IMR-90 (cell line): Measurements from ENCODE around the gene PIAS2. TPM values are rescaled to one million over a fixed set of nuclear protein-coding genes. Genes with fewer than 3 reads are reported as not detected.

Source experiments
- ATAC-seq: fragments of 200-7000 bp; cut with Tn5 transposase; 2 replicates; pipeline ENCODE4 v1.9.1; 2020; ENCODE audit warnings: low read depth, mild to moderate bottlenecking, moderate library complexity
- BruUV-seq: library from RNA; stranded (reverse); fragments of 400-500 nt; replicated peaks from 2 replicates; lab custom pipeline; 2021; lab: Mats Ljungman, UMichigan
- CTCF ChIA-PET: fragments of 300-600 bp; formaldehyde crosslinking; extraction: SDS; loops from one replicate; lab custom pipeline; 2021; ENCODE audit warnings: antibody characterized with exemption; lab: Yijun Ruan, JAX
- POLR2A ChIA-PET: fragments of 300-600 bp; sonication (Branson Sonifier 250); formaldehyde crosslinking; loops from one replicate; lab custom pipeline; 2022; ENCODE audit warnings: antibody characterized with exemption; ENCODE audit not compliant: unreplicated experiment; lab: Charles Lee
- DNase-seq: peaks from one replicate; pipeline ENCODE4 v3.0.0; 2013
- H2AFZ ChIP-seq: replicated peaks from 2 replicates; pipeline ENCODE3; 2013; ENCODE audit warnings: low read length, mild to moderate bottlenecking; ENCODE audit not compliant: poor library complexity
- H2AK5ac ChIP-seq: 2 replicates; pipeline ENCODE4 v1.6.1; 2013; ENCODE audit warnings: low read depth, low read length, inconsistent platforms
- H2AK9ac ChIP-seq: replicated peaks from 2 replicates; pipeline ENCODE3; 2013; ENCODE audit warnings: mild to moderate bottlenecking, low read depth, low read length, moderate library complexity; ENCODE audit not compliant: poor library complexity
- H2BK120ac ChIP-seq: 2 replicates; pipeline ENCODE4 v1.6.1; 2013; ENCODE audit warnings: low read depth, low read length, inconsistent platforms
- H2BK15ac ChIP-seq: 3 replicates; pipeline ENCODE4 v1.6.1; 2013; ENCODE audit warnings: low read depth, low read length, inconsistent platforms
- H2BK20ac ChIP-seq: 2 replicates; pipeline ENCODE4 v1.6.1; 2013; ENCODE audit warnings: low read depth, mild to moderate bottlenecking, inconsistent platforms, low read length, moderate library complexity
- H2BK5ac ChIP-seq: 2 replicates; pipeline ENCODE4 v1.6.1; 2013; ENCODE audit warnings: mild to moderate bottlenecking, low read depth, low read length, inconsistent platforms; ENCODE audit not compliant: poor library complexity, severe bottlenecking
- H3K14ac ChIP-seq: replicated peaks from 2 replicates; pipeline ENCODE4 v1.6.1; 2013; ENCODE audit warnings: low read depth, low read length, inconsistent platforms
- H3K18ac ChIP-seq: 2 replicates; pipeline ENCODE4 v1.6.1; 2013; ENCODE audit warnings: low read depth, low read length, control low read depth
- H3K23ac ChIP-seq: 2 replicates; pipeline ENCODE4 v1.6.1; 2013; ENCODE audit warnings: low read depth, low read length, inconsistent platforms
- H3K27ac ChIP-seq: 2 replicates; pipeline ENCODE4 v1.5.1; 2013; ENCODE audit warnings: mild to moderate bottlenecking, control low read depth, low read length; ENCODE audit not compliant: insufficient read depth
- H3K27me3 ChIP-seq: 2 replicates; pipeline ENCODE4 v1.6.1; 2013; ENCODE audit warnings: low read length; ENCODE audit not compliant: control insufficient read depth, insufficient read depth
- H3K36me3 ChIP-seq: 2 replicates; pipeline ENCODE4 v1.6.1; 2013; ENCODE audit warnings: low read length, mixed read lengths; ENCODE audit not compliant: control insufficient read depth, insufficient read depth
- H3K4ac ChIP-seq: 2 replicates; pipeline ENCODE4 v1.6.1; 2013; ENCODE audit warnings: low read depth, low read length, inconsistent platforms
- H3K4me1 ChIP-seq: 2 replicates; pipeline ENCODE4 v1.6.1; 2013; ENCODE audit warnings: low read length, mixed read lengths; ENCODE audit not compliant: control insufficient read depth, insufficient read depth
- H3K4me2 ChIP-seq: 2 replicates; pipeline ENCODE4 v1.6.1; 2013; ENCODE audit warnings: low read depth, mild to moderate bottlenecking, control low read depth, low read length, moderate library complexity
- H3K4me3 ChIP-seq: 2 replicates; pipeline ENCODE4 v1.5.1; 2013; ENCODE audit warnings: low read depth, mild to moderate bottlenecking, control low read depth, low read length, moderate library complexity; ENCODE audit not compliant: insufficient read depth
- H3K56ac ChIP-seq: 2 replicates; pipeline ENCODE4 v1.6.1; 2013; ENCODE audit warnings: low read length, inconsistent platforms; ENCODE audit not compliant: insufficient read depth; ENCODE audit errors: extremely low read depth
- H3K79me1 ChIP-seq, 2 experiments: 2 replicates each; pipeline ENCODE4 v1.6.1; 2013; ENCODE audit warnings: low read length in 2 of 2, inconsistent platforms in 1 of 2, low read depth in 1 of 2
- H3K9ac ChIP-seq: 2 replicates; pipeline ENCODE4 v1.6.1; 2013; ENCODE audit warnings: low read depth, low read length, control low read depth
- H3K9me1 ChIP-seq: 2 replicates; pipeline ENCODE4 v1.6.1; 2013; ENCODE audit warnings: low read length, inconsistent platforms; ENCODE audit not compliant: insufficient read depth
- H3K9me3 ChIP-seq: 2 replicates; pipeline ENCODE4 v1.6.1; 2013; ENCODE audit warnings: low read length; ENCODE audit not compliant: control insufficient read depth, insufficient read depth
- H4K20me1 ChIP-seq: 2 replicates; pipeline ENCODE4 v1.6.1; 2013; ENCODE audit warnings: low read length, inconsistent platforms; ENCODE audit not compliant: insufficient read depth
- H4K5ac ChIP-seq: 2 replicates; pipeline ENCODE4 v1.6.1; 2013; ENCODE audit warnings: mild to moderate bottlenecking, low read depth, low read length, control low read depth
- H4K8ac ChIP-seq, 2 experiments: 2 replicates each; pipeline ENCODE4 v1.6.1; 2013; ENCODE audit warnings: low read depth in 2 of 2, low read length in 2 of 2, control low read depth in 1 of 2, inconsistent platforms in 1 of 2
- H4K91ac ChIP-seq: 2 replicates; pipeline ENCODE4 v1.6.1; 2013; ENCODE audit warnings: low read depth, low read length, inconsistent platforms; ENCODE audit not compliant: insufficient read depth
- CEBPB ChIP-seq: IDR thresholded peaks from 2 replicates; pipeline ENCODE4 v1.6.1; 2012; ENCODE audit warnings: low read depth, low read length, improper control_type of control experiment
- CHD1 ChIP-seq: IDR thresholded peaks from 2 replicates; pipeline ENCODE4 v1.6.1; 2012; ENCODE audit warnings: low read depth, low read length, improper control_type of control experiment
- CTCF ChIP-seq: conservative IDR thresholded peaks from 2 replicates; pipeline ENCODE4 v1.5.1; 2012; ENCODE audit warnings: mild to moderate bottlenecking, low read depth, low read length, improper control_type of control experiment
- FOS ChIP-seq: fragments of 150-350 bp; IDR thresholded peaks from 2 replicates; pipeline ENCODE4 v1.6.1; 2016; ENCODE audit warnings: low read depth, low read length
- MXI1 ChIP-seq: IDR thresholded peaks from 2 replicates; pipeline ENCODE4 v1.6.1; 2012; ENCODE audit warnings: low read depth, mild to moderate bottlenecking, low read length, moderate library complexity, borderline replicate concordance
- NFE2L2 ChIP-seq: fragments of 150-350 bp; IDR thresholded peaks from 2 replicates; pipeline ENCODE4 v1.6.1; 2016; ENCODE audit warnings: low read depth, mild to moderate bottlenecking, low read length
- POLR2A ChIP-seq: IDR thresholded peaks from 2 replicates; pipeline ENCODE4 v1.6.1; 2012; ENCODE audit warnings: mild to moderate bottlenecking, low read depth, low read length
- RCOR1 ChIP-seq: IDR thresholded peaks from 2 replicates; pipeline ENCODE4 v1.6.1; 2012; ENCODE audit warnings: mild to moderate bottlenecking, low read length, improper control_type of control experiment; ENCODE audit not compliant: insufficient replicate concordance
- SMC3 ChIP-seq: fragments of 150-350 bp; IDR thresholded peaks from 2 replicates; pipeline ENCODE4 v1.6.1; 2016; ENCODE audit warnings: low read depth, mild to moderate bottlenecking, antibody characterized with exemption, low read length, moderate library complexity
- USF2 ChIP-seq: fragments of 150-350 bp; IDR thresholded peaks from 2 replicates; pipeline ENCODE4 v1.6.1; 2017; ENCODE audit warnings: mild to moderate bottlenecking, antibody characterized with exemption, low read length, low read depth
- WGBS, 2 experiments: methylation state at CpG; one replicate each; pipeline versions ENCODE4 v1.1.5 to v1.1.7; 2013; ENCODE audit warnings: missing lambda C conversion rate in 2 of 2; ENCODE audit not compliant: insufficient read length in 1 of 2; ENCODE audit errors: extremely low coverage in 2 of 2; 5-methylcytosine and 5-hydroxymethylcytosine counted together
- dilution Hi-C: fragments of 300-500 bp; cut with HindIII; formaldehyde crosslinking; loops from one replicate; pipeline ENCODE4 v1.14.3; 2018; ENCODE audit warnings: low sequenced_read_pairs; ENCODE audit not compliant: unreplicated experiment
- in situ Hi-C: fragments of 300-500 bp; cut with MboI; formaldehyde crosslinking; loops from 3 replicates; pipeline ENCODE4 v1.14.3; 2019; ENCODE audit warnings: low sequenced_read_pairs, inconsistent platforms, mixed read lengths
- intact Hi-C: fragments of 100-400 bp; cut with micrococcal nuclease; formaldehyde crosslinking; loops from 2 replicates; pipeline ENCODE4 v1.10.0; 2022
- polyA plus RNA-seq, 3 experiments: library from polyadenylated mRNA; depleted of rRNA; stranded (reverse); fragments of >200 nt; gene quantifications; 2 replicates each; pipeline ENCODE4 v1.2.3, GENCODE V29; 2012; ENCODE audit warnings: low replicate concordance in 1 of 3
- total RNA-seq: library from RNA; depleted of rRNA; stranded (reverse); fragments of >200 nt; gene quantifications from 2 replicates; pipeline ENCODE4 v1.2.3, GENCODE V29; 2012

Gene PIAS2
- total and polyA plus RNA-seq, 2 of the 4 experiments (the other 2 are of a cell fraction): 15.1 to 28.9 TPM

- Histone ChIP-seq H3K36me3 (no peaks in the 10 kb centered on the region), H3K9ac (no peak overlapping the region), H2BK5ac (no peak overlapping the region), H3K4me3 (no peak overlapping the region), H2AFZ (no peak overlapping the region), H2BK20ac (no peak overlapping the region), H3K4ac (no peak overlapping the region), H4K5ac (no peak overlapping the region), H2AK9ac (no peak overlapping the region), H4K91ac (no peak overlapping the region), H2BK15ac (no peak overlapping the region), H3K9me3 (no peaks in the 10 kb centered on the region), H2BK120ac (no peak overlapping the region), H3K27me3 (peaks cover 45% of the 10 kb centered on the region), H3K9me1 (no peaks in the 10 kb centered on the region), H2AK5ac (no peak overlapping the region), H3K56ac (no peak overlapping the region), H3K4me1 (peaks cover 2% of the 10 kb centered on the region; the same call in 1 of the 2 replicates), H3K79me1 (no peaks in the 10 kb centered on the region), H4K20me1 (no peaks in the 10 kb centered on the region), H3K27ac (no peak overlapping the region), H3K18ac (no peak overlapping the region), H4K8ac (no peak overlapping the region), H3K4me2 (no peak overlapping the region), H3K23ac (no peak overlapping the region), H3K14ac (no peak overlapping the region)
- TF ChIP-seq NFE2L2 (no peak), RCOR1 (no peak), FOS (no peak), POLR2A (no peak), CTCF (no peak), MXI1 (no peak), SMC3 (no peak), CEBPB (no peak), CHD1 (no peak), USF2 (no peak)
- in situ Hi-C loops: no loop called here
- POLR2A ChIA-PET: no interaction called here
- no TSS peak for BruUV-seq
- DNase-seq (no peak), ATAC-seq (no peak)
- CTCF ChIA-PET: no interaction called here
- intact Hi-C loops: no loop called here
- dilution Hi-C loops: no loop called here
- WGBS, 2 experiments: no CpG with 5 or more reads among the region's 6 CpGs
Observed at GRCh38 chr18:46759890-46760289, 157.4 kb downstream of the PIAS2 start.
